Measurements from ENCODE around the gene FKBP10. TPM values are rescaled to one million over a fixed set of nuclear protein-coding genes. Genes with fewer than 3 reads are reported as not detected.

FKBP10 gene
- total RNA-seq, 3 donors from 2014 or later (not counting 1 experiment from before 2014, with no cell fraction given), result 5.6 to 8.8 (median 6.0) TPM

- DNase-seq, result no peak
- Histone ChIP-seq H3K4me1 (ENCODE audit: control insufficient read depth, insufficient read depth, low read length) (no peaks in the 10 kb centered on the region), H3K9me3 (ENCODE audit: control insufficient read depth, insufficient read depth, low read length) (no peaks in the 10 kb centered on the region), H3K27ac (ENCODE audit: low read length) (no peak overlapping the region), H3K36me3 (ENCODE audit: control insufficient read depth, insufficient read depth, low read length) (no peaks in the 10 kb centered on the region), H3K27me3 (ENCODE audit: control insufficient read depth, insufficient read depth, low read length) (no peaks in the 10 kb centered on the region), H3K4me3 (ENCODE audit: low read length) (no peak overlapping the region)
- TF ChIP-seq CTCF (IDR thresholded peaks at IDR 0.05), result no peak
- Mint-ChIP-seq H3K9me3 (no peaks in the 10 kb centered on the region), H3K27ac (no peak overlapping the region), H3K36me3 (no peaks in the 10 kb centered on the region), H3K4me1 (no peaks in the 10 kb centered on the region), H3K27me3 (ENCODE audit: low read depth in 2 of 2) (no peaks in the 10 kb centered on the region), H3K4me3 (no peak overlapping the region)
- intact Hi-C loops (cut with micrococcal nuclease), result no loop called here
- WGBS (ENCODE audit: insufficient coverage), result 91% methylated on average over 18 of the region's 18 CpGs
- ATAC-seq, result no peak
Observed at GRCh38 chr17:41767324-41768042, 45.3 kb upstream of the FKBP10 start.

GRCh38 chr17:41768682-41769288, 44.0 kb upstream of the FKBP10 start:
- H3K27me3 ChIP-seq (ENCODE audit: control insufficient read depth, insufficient read depth, low read length), result no peaks in the 10 kb centered on the region
- WGBS (ENCODE audit: insufficient coverage), result 96% methylated on average over 23 of the region's 23 CpGs
- no peaks in the 10 kb centered on the region for H3K4me1 ChIP-seq (ENCODE audit: control insufficient read depth, insufficient read depth, low read length)
- no peaks in the 10 kb centered on the region for H3K36me3 ChIP-seq (ENCODE audit: control insufficient read depth, insufficient read depth, low read length)
- Mint-ChIP-seq H3K4me3 (no peak overlapping the region), H3K9me3 (no peaks in the 10 kb centered on the region), H3K27ac (no peak overlapping the region), H3K27me3 (ENCODE audit: low read depth in 2 of 2) (no peaks in the 10 kb centered on the region), H3K4me1 (no peaks in the 10 kb centered on the region), H3K36me3 (no peaks in the 10 kb centered on the region)
- no peak for ATAC-seq
- TF ChIP-seq CTCF (IDR thresholded peaks at IDR 0.05), result no peak
- H3K4me3 ChIP-seq (ENCODE audit: low read length), result no peak overlapping the region
- intact Hi-C loops (cut with micrococcal nuclease), result no loop called here
- DNase-seq, result no peak
- no peaks in the 10 kb centered on the region for H3K9me3 ChIP-seq (ENCODE audit: control insufficient read depth, insufficient read depth, low read length)
- no peak overlapping the region for H3K27ac ChIP-seq (ENCODE audit: low read length)

GRCh38 chr17:41769346-41769862, 43.4 kb upstream of the FKBP10 start:
- no peak for ATAC-seq
- Mint-ChIP-seq H3K36me3 (no peaks in the 10 kb centered on the region), H3K4me1 (no peaks in the 10 kb centered on the region), H3K27ac (no peak overlapping the region), H3K27me3 (ENCODE audit: low read depth in 2 of 2) (no peaks in the 10 kb centered on the region), H3K4me3 (no peak overlapping the region), H3K9me3 (no peaks in the 10 kb centered on the region)
- Histone ChIP-seq H3K36me3 (ENCODE audit: control insufficient read depth, insufficient read depth, low read length) (no peaks in the 10 kb centered on the region), H3K4me1 (ENCODE audit: control insufficient read depth, insufficient read depth, low read length) (no peaks in the 10 kb centered on the region), H3K27me3 (ENCODE audit: control insufficient read depth, insufficient read depth, low read length) (no peaks in the 10 kb centered on the region), H3K9me3 (ENCODE audit: control insufficient read depth, insufficient read depth, low read length) (no peaks in the 10 kb centered on the region), H3K4me3 (ENCODE audit: low read length) (no peak overlapping the region), H3K27ac (ENCODE audit: low read length) (no peak overlapping the region)
- no peak for DNase-seq
- TF ChIP-seq CTCF (IDR thresholded peaks at IDR 0.05), result no peak
- 96% methylated on average over 16 of the region's 16 CpGs for WGBS (ENCODE audit: insufficient coverage)
- intact Hi-C loops (cut with micrococcal nuclease), result no loop called here
